Progenitor cell of endocrine pancreas (in vitro differentiated cells): ENCODE results near the gene POU6F2. TPM values are rescaled to one million over a fixed set of nuclear protein-coding genes. Genes with fewer than 3 reads are reported as not detected.

Source experiments
- DNase-seq: peaks from one replicate; pipeline ENCODE4 v3.0.0; 2021; ENCODE audit warnings: low spot score; ENCODE audit not compliant: unreplicated experiment
- H3K27ac Mint-ChIP-seq: 2 replicates; pipeline ENCODE4 v1.8.0; 2021; ENCODE audit warnings: mild to moderate bottlenecking, moderate library complexity, mixed read lengths
- H3K27me3 Mint-ChIP-seq: 2 replicates; pipeline ENCODE4 v1.8.0; 2021; ENCODE audit warnings: mixed read lengths
- H3K36me3 Mint-ChIP-seq: 2 replicates; pipeline ENCODE4 v1.8.0; 2022; ENCODE audit warnings: mixed read lengths; ENCODE audit not compliant: insufficient read depth
- H3K4me1 Mint-ChIP-seq: 2 replicates; pipeline ENCODE4 v1.8.0; 2021; ENCODE audit warnings: low read depth, mixed read lengths
- H3K4me3 Mint-ChIP-seq: 2 replicates; pipeline ENCODE4 v1.8.0; 2021; ENCODE audit warnings: low read depth, mild to moderate bottlenecking, moderate library complexity, mixed read lengths
- H3K9me3 Mint-ChIP-seq: 2 replicates; pipeline ENCODE4 v1.8.0; 2021; ENCODE audit warnings: low read depth, mixed read lengths
- total RNA-seq: library from RNA; stranded (reverse); gene quantifications from 2 replicates; pipeline ENCODE4 v1.2.1, GENCODE V29; 2021
- TF ChIP-seq, protein P1 (sequence below): fragments of 200-600 bp; sonication (generic); IDR thresholded peaks from one replicate; pipeline ENCODE4 v1.5.0; 2021; ENCODE audit warnings: antibody characterized with exemption, mild to moderate bottlenecking; ENCODE audit not compliant: unreplicated experiment

POU6F2 gene
- total RNA-seq, 1 donor from 2014 or later: 5.6 TPM

DNA sequence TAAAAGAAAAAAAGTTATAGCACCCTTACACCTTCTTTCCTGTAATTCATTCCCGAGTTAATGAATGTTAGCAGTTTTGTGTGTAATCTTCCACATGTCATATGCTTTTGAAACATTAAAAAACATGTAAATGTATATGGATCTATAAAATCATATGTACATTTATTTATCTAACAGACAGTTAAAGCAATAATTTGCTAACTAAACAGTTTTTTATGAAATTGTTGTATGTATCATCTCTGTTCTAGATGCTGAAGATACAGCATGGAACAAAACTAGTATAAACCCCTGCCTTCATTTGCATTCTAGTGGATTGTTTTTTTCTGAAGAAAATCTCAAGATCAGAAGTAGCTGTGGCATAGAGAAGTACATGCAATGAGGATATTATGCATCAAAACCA lies 165.0 kb downstream of the POU6F2 start:
- H3K27me3 Mint-ChIP-seq: no peaks in the 10 kb centered on the region
- H3K4me1 Mint-ChIP-seq: no peaks in the 10 kb centered on the region
- no peak overlapping the region for H3K27ac Mint-ChIP-seq
- TF ChIP-seq, protein P1, sequence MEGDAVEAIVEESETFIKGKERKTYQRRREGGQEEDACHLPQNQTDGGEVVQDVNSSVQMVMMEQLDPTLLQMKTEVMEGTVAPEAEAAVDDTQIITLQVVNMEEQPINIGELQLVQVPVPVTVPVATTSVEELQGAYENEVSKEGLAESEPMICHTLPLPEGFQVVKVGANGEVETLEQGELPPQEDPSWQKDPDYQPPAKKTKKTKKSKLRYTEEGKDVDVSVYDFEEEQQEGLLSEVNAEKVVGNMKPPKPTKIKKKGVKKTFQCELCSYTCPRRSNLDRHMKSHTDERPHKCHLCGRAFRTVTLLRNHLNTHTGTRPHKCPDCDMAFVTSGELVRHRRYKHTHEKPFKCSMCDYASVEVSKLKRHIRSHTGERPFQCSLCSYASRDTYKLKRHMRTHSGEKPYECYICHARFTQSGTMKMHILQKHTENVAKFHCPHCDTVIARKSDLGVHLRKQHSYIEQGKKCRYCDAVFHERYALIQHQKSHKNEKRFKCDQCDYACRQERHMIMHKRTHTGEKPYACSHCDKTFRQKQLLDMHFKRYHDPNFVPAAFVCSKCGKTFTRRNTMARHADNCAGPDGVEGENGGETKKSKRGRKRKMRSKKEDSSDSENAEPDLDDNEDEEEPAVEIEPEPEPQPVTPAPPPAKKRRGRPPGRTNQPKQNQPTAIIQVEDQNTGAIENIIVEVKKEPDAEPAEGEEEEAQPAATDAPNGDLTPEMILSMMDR: no peak
- H3K9me3 Mint-ChIP-seq: peaks cover 1% of the 10 kb centered on the region
- no peak for DNase-seq
- H3K36me3 Mint-ChIP-seq: peaks cover under 1% of the 10 kb centered on the region
- H3K4me3 Mint-ChIP-seq: no peak overlapping the region

- no peaks in the 10 kb centered on the region for H3K27me3 Mint-ChIP-seq
- H3K9me3 Mint-ChIP-seq: no peaks in the 10 kb centered on the region
- no peaks in the 10 kb centered on the region for H3K4me1 Mint-ChIP-seq
- H3K27ac Mint-ChIP-seq: no peak overlapping the region
- TF ChIP-seq, protein P1: no peak
- no peak for DNase-seq
- no peak overlapping the region for H3K4me3 Mint-ChIP-seq
- H3K36me3 Mint-ChIP-seq: no peaks in the 10 kb centered on the region
Observed at GRCh38 chr7:39144420-39144819, 166.7 kb downstream of the POU6F2 start.

DNA sequence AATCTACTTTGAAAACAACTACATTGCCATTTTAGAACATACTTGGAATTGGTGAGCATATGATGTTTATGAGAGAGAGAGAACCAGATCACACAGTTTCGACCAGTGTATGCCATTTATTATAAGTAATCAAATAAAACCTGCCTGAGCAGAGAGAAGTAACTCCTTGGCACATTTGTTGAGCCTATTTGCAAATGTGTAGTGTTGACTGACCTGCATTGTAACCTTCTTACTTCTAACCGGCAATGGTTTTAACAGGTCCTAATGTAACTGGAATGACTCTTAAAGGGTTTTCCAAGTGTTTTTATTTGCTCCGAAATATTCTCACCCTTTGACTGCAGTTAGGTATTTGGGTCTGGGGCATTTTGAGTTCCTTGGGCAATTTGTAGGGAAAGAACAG lies 167.6 kb downstream of the POU6F2 start:
- no peak overlapping the region for H3K27ac Mint-ChIP-seq
- no peaks in the 10 kb centered on the region for H3K9me3 Mint-ChIP-seq
- H3K27me3 Mint-ChIP-seq: no peaks in the 10 kb centered on the region
- no peak overlapping the region for H3K4me3 Mint-ChIP-seq
- DNase-seq: no peak
- TF ChIP-seq, protein P1: no peak
- H3K4me1 Mint-ChIP-seq: no peaks in the 10 kb centered on the region
- H3K36me3 Mint-ChIP-seq: no peaks in the 10 kb centered on the region

DNA sequence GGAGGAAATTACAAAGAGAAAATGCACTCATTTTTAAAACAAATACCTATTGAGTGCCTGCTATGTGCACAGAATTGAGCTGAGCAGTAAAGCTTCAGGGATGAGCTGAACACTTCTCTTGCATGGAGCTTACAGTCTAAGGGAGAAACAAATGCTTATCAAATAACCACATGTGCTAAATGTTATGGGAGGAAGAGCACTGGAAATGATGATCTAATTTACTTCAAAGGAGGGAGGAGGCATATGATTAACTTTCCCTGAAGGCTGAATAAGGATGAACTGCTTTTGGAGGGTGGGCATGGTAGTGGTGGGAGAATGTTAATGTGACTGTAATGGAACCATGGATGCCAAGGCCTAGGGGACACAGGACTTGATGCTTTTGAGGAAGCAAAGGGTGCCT lies 168.2 kb downstream of the POU6F2 start:
- TF ChIP-seq, protein P1: no peak

DNA sequence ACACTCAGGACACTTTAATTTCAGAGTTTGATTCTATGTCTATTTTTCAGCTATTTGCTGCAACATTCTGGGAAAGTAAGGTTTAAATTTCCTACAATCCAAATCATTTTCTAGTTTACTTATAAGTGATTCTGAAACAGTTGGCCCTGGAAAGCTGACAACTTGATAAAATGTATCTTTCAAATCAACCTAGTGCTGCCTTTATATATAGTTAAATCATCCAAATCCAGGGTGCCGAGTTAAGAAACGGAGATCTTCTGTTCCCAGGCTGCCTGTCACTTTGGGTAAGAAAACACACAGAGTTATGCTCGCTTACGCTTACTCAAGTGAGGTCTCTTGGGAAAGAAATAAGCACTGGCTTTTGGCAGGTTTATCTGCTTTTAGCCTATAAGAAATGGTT lies 175.0 kb downstream of the POU6F2 start:
- no peak overlapping the region for H3K4me3 Mint-ChIP-seq
- no peaks in the 10 kb centered on the region for H3K36me3 Mint-ChIP-seq
- no peak for DNase-seq
- no peaks in the 10 kb centered on the region for H3K4me1 Mint-ChIP-seq
- H3K27me3 Mint-ChIP-seq: no peaks in the 10 kb centered on the region
- no peak overlapping the region for H3K27ac Mint-ChIP-seq
- no peaks in the 10 kb centered on the region for H3K9me3 Mint-ChIP-seq
- TF ChIP-seq, protein P1: no peak

More for the DNA sequence above, 168.2 kb downstream of the POU6F2 start:
- Mint-ChIP-seq H3K4me3 (no peak overlapping the region), H3K36me3 (no peaks in the 10 kb centered on the region), H3K27me3 (no peaks in the 10 kb centered on the region), H3K4me1 (no peaks in the 10 kb centered on the region), H3K9me3 (no peaks in the 10 kb centered on the region), H3K27ac (no peak overlapping the region)
- DNase-seq: no peak
